ENCODE results near the gene WTAP. TPM values are rescaled to one million over a fixed set of nuclear protein-coding genes. Genes with fewer than 3 reads are reported as not detected.

WTAP gene
- total and polyA plus RNA-seq, 4 donors, result 21.0 to 43.8 (median 36.5) TPM

DNA sequence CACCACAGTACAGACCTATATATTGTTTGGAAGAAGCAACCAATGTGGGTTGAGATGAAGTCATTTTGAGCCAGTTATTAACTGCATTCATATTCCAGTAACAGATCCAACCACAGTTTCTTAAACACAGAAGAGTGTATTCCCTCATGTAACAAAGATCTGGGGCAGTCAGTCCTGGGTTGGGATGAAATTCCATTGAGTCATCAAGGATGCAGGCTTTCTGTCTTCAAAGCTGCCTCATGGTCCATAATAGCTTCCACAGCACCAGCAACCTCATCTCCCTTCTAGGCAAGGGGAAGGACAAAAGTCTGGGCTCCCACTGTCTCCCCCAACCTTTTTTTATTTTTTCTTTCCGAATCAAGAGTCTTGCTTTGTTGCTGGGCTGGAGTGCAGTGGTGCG is 31.3 kb upstream of the WTAP start:
- peaks cover 0 to 6% (median 2%) of the 10 kb centered on the region in 4 donors for H3K36me3 ChIP-seq (ENCODE audit: control insufficient read depth in 4 of 4, insufficient read depth in 3 of 4, low read depth in 1 of 4, low read length in 3 of 4)
- no peak overlapping the region for H3K9ac ChIP-seq (ENCODE audit: low read depth in 1 of 2, low read length in 2 of 2)
- TF ChIP-seq, protein P1, sequence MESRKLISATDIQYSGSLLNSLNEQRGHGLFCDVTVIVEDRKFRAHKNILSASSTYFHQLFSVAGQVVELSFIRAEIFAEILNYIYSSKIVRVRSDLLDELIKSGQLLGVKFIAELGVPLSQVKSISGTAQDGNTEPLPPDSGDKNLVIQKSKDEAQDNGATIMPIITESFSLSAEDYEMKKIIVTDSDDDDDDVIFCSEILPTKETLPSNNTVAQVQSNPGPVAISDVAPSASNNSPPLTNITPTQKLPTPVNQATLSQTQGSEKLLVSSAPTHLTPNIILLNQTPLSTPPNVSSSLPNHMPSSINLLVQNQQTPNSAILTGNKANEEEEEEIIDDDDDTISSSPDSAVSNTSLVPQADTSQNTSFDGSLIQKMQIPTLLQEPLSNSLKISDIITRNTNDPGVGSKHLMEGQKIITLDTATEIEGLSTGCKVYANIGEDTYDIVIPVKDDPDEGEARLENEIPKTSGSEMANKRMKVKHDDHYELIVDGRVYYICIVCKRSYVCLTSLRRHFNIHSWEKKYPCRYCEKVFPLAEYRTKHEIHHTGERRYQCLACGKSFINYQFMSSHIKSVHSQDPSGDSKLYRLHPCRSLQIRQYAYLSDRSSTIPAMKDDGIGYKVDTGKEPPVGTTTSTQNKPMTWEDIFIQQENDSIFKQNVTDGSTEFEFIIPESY (IDR thresholded peaks at IDR 0.05), result no peak
- no peak for TF ChIP-seq NR2F2 (IDR thresholded peaks at IDR 0.05)
- TF ChIP-seq RAD21 (IDR thresholded peaks at IDR 0.05), result no peak
- TF ChIP-seq HNF4G (IDR thresholded peaks at IDR 0.05), result no peak
- no peak for TF ChIP-seq MAX (IDR thresholded peaks at IDR 0.05)
- TF ChIP-seq, protein P2, sequence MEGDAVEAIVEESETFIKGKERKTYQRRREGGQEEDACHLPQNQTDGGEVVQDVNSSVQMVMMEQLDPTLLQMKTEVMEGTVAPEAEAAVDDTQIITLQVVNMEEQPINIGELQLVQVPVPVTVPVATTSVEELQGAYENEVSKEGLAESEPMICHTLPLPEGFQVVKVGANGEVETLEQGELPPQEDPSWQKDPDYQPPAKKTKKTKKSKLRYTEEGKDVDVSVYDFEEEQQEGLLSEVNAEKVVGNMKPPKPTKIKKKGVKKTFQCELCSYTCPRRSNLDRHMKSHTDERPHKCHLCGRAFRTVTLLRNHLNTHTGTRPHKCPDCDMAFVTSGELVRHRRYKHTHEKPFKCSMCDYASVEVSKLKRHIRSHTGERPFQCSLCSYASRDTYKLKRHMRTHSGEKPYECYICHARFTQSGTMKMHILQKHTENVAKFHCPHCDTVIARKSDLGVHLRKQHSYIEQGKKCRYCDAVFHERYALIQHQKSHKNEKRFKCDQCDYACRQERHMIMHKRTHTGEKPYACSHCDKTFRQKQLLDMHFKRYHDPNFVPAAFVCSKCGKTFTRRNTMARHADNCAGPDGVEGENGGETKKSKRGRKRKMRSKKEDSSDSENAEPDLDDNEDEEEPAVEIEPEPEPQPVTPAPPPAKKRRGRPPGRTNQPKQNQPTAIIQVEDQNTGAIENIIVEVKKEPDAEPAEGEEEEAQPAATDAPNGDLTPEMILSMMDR (IDR thresholded peaks at IDR 0.05; ENCODE audit: low read depth, low read length, missing input control), result no peak
- no peak for TF ChIP-seq HNF4A (conservative IDR thresholded peaks at IDR 0.05)
- H3K4me3 ChIP-seq (ENCODE audit: low read depth in 1 of 3, low read length in 3 of 3), result no peak overlapping the region
- WGBS, result 97% methylated on average over 2 of the region's 2 CpGs
- peak overlapping the region in 1 of 2 donors; percentile 100 for H3K27ac ChIP-seq (ENCODE audit: low read depth in 1 of 2, low read length in 2 of 2)
- no peaks in the 10 kb centered on the region for H3K27me3 ChIP-seq (ENCODE audit: control insufficient read depth in 4 of 4, insufficient read depth in 4 of 4, low read length in 3 of 4)
- no peak for DNase-seq (ENCODE audit: low spot score)
- peaks cover 0 to 11% (median 6%) of the 10 kb centered on the region in 4 donors for H3K4me1 ChIP-seq (ENCODE audit: control insufficient read depth in 4 of 4, insufficient read depth in 4 of 4, low read length in 3 of 4)
- no peaks in the 10 kb centered on the region for H3K9me3 ChIP-seq (ENCODE audit: control insufficient read depth in 4 of 4, low read length in 3 of 4)

DNA sequence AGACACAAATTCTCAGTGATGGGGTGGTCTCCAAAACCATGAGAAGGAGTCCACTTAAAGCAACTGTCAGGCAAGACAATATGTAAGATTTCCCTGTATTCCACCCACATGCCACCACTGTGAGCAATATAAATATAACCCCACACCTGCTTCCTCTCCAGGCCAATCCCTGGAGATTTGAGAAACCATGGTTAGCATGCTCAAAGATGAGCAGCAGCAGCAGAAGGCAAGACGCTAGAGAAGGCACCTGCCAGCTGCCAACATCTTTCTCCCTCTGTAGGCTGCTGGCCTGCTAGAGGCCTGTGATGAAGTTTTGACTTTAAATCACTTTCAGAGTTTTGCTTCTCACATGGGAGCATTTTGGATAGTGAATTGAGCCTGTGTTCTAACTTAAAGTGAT is 26.3 kb upstream of the WTAP start:
- H3K4me1 ChIP-seq (ENCODE audit: control insufficient read depth in 4 of 4, insufficient read depth in 4 of 4, low read length in 3 of 4), result peaks cover 0 to 6% (median 1%) of the 10 kb centered on the region in 4 donors
- H3K27me3 ChIP-seq (ENCODE audit: control insufficient read depth in 4 of 4, insufficient read depth in 4 of 4, low read length in 3 of 4), result no peaks in the 10 kb centered on the region
- WGBS, result 64% methylated on average over 1 of the region's 1 CpG
- peaks cover 0 to 3% (median 0%) of the 10 kb centered on the region in 4 donors for H3K36me3 ChIP-seq (ENCODE audit: control insufficient read depth in 4 of 4, insufficient read depth in 3 of 4, low read depth in 1 of 4, low read length in 3 of 4)
- H3K9me3 ChIP-seq (ENCODE audit: control insufficient read depth in 4 of 4, low read length in 3 of 4), result no peaks in the 10 kb centered on the region
- H3K9ac ChIP-seq (ENCODE audit: low read depth in 1 of 2, low read length in 2 of 2), result peak overlapping the region in 1 of 2 donors; percentile 23
- no peak for DNase-seq (ENCODE audit: low spot score)
- peak overlapping the region; percentile 81 to 92 for H3K27ac ChIP-seq (ENCODE audit: low read depth in 1 of 2, low read length in 2 of 2)
- no peak overlapping the region for H3K4me3 ChIP-seq (ENCODE audit: low read depth in 1 of 3, low read length in 3 of 3)
- TF ChIP-seq HNF4G (IDR thresholded peaks at IDR 0.05) (no peak), JUND (IDR thresholded peaks at IDR 0.05) (no peak), EGR1 (IDR thresholded peaks at IDR 0.05; ENCODE audit: low read depth in 2 of 2) (no peak), GABPA (IDR thresholded peaks at IDR 0.05 in 1 of 2, conservative IDR thresholded peaks at IDR 0.05 in 1 of 2) (no peak), SP1 (IDR thresholded peaks at IDR 0.05) (no peak), NR2F2 (IDR thresholded peaks at IDR 0.05) (no peak), FOXA1 (IDR thresholded peaks at IDR 0.05) (no peak), RAD21 (IDR thresholded peaks at IDR 0.05) (no peak), HNF4A (conservative IDR thresholded peaks at IDR 0.05) (no peak), RXRA (IDR thresholded peaks at IDR 0.05) (no peak), MAX (IDR thresholded peaks at IDR 0.05) (no peak), FOXA2 (IDR thresholded peaks at IDR 0.05) (no peak), YY1 (IDR thresholded peaks at IDR 0.05) (no peak), TAF1 (conservative IDR thresholded peaks at IDR 0.05) (no peak)
- TF ChIP-seq, protein P2 (IDR thresholded peaks at IDR 0.05; ENCODE audit: low read depth, low read length, missing input control), result no peak
- TF ChIP-seq, protein P1 (IDR thresholded peaks at IDR 0.05), result no peak
- TF ChIP-seq, protein P3, sequence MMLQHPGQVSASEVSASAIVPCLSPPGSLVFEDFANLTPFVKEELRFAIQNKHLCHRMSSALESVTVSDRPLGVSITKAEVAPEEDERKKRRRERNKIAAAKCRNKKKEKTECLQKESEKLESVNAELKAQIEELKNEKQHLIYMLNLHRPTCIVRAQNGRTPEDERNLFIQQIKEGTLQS (IDR thresholded peaks at IDR 0.05), result no peak

Data from liver (tissue), 9 donors.